Heart right ventricle (tissue), 16 donors: ENCODE data around the gene SLC6A8. TPM values are rescaled to one million over a fixed set of nuclear protein-coding genes. Genes with fewer than 3 reads are reported as not detected.

Experiments used
- ATAC-seq, 8 donors: fragments of 200-7000 bp; cut with Tn5 transposase; one replicate each; pipeline ENCODE4 v1.9.1; 2020; ENCODE audit warnings: mild to moderate bottlenecking in 8 of 8, moderate library complexity in 8 of 8, moderate number of reproducible peaks in 1 of 8
- DNase-seq, 2 donors: peaks; one replicate each; pipeline ENCODE4 v3.0.0-alpha.2; 2020
- H3K27ac ChIP-seq, 10 donors: fragments of 200-600 bp; sonication (generic) in 2 of 10; one replicate each; pipeline versions ENCODE4 v1.5.0 to v1.8.0; 2020 to 2022; ENCODE audit warnings: mild to moderate bottlenecking in 3 of 10
- H3K27me3 ChIP-seq, 7 donors: fragments of 200-600 bp; one replicate each; pipeline ENCODE4 v1.8.0; 2021 to 2022; ENCODE audit warnings: mild to moderate bottlenecking in 2 of 7
- H3K36me3 ChIP-seq, 9 donors: fragments of 200-600 bp; sonication (generic) in 1 of 9; one replicate each; pipeline versions ENCODE4 v1.5.0 to v1.8.0; 2020 to 2022; ENCODE audit warnings: mild to moderate bottlenecking in 2 of 9
- H3K4me1 ChIP-seq, 9 donors: fragments of 200-600 bp; sonication (generic) in 1 of 9; one replicate each; pipeline versions ENCODE4 v1.5.0 to v1.8.0; 2020 to 2022; ENCODE audit warnings: mild to moderate bottlenecking in 4 of 9
- H3K4me3 ChIP-seq, 10 donors: fragments of 200-600 bp; sonication (generic) in 2 of 10; one replicate each; pipeline versions ENCODE4 v1.5.0 to v1.8.0; 2020 to 2022; ENCODE audit warnings: mild to moderate bottlenecking in 7 of 10, moderate library complexity in 2 of 10
- H3K9me3 ChIP-seq, 11 donors: fragments of 200-600 bp in 10 of 11; sonication (generic) in 2 of 11; one replicate each; pipeline versions ENCODE4 v1.5.0 to v1.8.0; 2013 to 2022; ENCODE audit warnings: mild to moderate bottlenecking in 2 of 11, control low read depth in 1 of 11, moderate library complexity in 1 of 11
- CTCF ChIP-seq, 9 donors: fragments of 200-600 bp; sonication (generic) in 2 of 9; IDR thresholded peaks; one replicate each; pipeline versions ENCODE4 v1.5.0 to v1.8.0; 2021 to 2022; ENCODE audit warnings: antibody characterized with exemption in 9 of 9, mild to moderate bottlenecking in 5 of 9, moderate library complexity in 1 of 9
- WGBS, 2 donors: extraction: QIAGEN DNeasy Blood & Tissue Kit; methylation state at CpG; one replicate each; pipeline ENCODE4 v1.1.7; 2013; ENCODE audit warnings: inconsistent platforms in 1 of 2; 5-methylcytosine and 5-hydroxymethylcytosine counted together
- intact Hi-C, 10 donors: fragments of 100-400 bp; cut with DNase I; formaldehyde crosslinking; loops; one replicate each; pipeline versions ENCODE4 v1.11.1 to v1.14.2; 2022
- polyA plus RNA-seq, 2 donors: library from polyadenylated mRNA; stranded (reverse); fragments of 200-250 nt; gene quantifications; one replicate each; pipeline ENCODE4 v1.2.3, GENCODE V29; 2013
- total RNA-seq, 10 donors: library from RNA; stranded (reverse); fragmentation: NEBNext Ultra II Directional in 3 of 10; extraction: Animal tissue kit (Norgen Biotek cat#: 25700) in 3 of 10; gene quantifications; one replicate each; pipeline versions ENCODE4 v1.2.1 to v1.2.4, GENCODE V29; 2021 to 2023
- donor health status: Arrhythmogenic right ventricular cardiomyopathy.
- donor health status: ischemic (EF 13 %, LVEDD 7.1; RV severe dilation, severe dysfunction).
- donor health status: healthy with polysubstance abuse.
- donor health status: DM: no; HTN: yes; CAD: no.
- donor health status: DM: no; HTN: no; CAD: no.
- donor health status: ischemic (EF 25% LVEDD 6.9; RV normal size, moderate dysfunction).
- donor health status: ischemic (EF 25% LVEDD 5.7; RV mildly dilated, moderate dysfunction).
- donor health status: healthy.
- donor health status: DM: yes; HTN: yes; CAD: no.
- donor health status: Ischemic cardiomyopathy.
- donor health status: ischemic (EF 35%, LVEDD 5.7; RV mildly dilated, moderate dysfunction).
- donor health status: nonischemic (EF 11% LVEDD 7.7; RV severe dilation, severe dysfunction).
- donor health status: DM: yes; HTN: yes; CAD: no.
- donor health status: PGD.
- donor health status: ischemic (EF 29% LVEDD 5.4; RV normal size, mild dysfunction).
- donor health status: nonischemic (EF 23%, LVEDD 6.1; RV moderate dilation, normal function).

SLC6A8 gene
- total and polyA plus RNA-seq, 12 donors = 128 to 238 (median 176) TPM

- WGBS, 2 donors = 82 to 85% methylated on average over 20 to 28 of the region's 28 CpGs
- no peak overlapping the region for H3K4me3 ChIP-seq
- no peak for DNase-seq
- intact Hi-C loops = loop anchor here in 1 of 10 donors (10.0 kb wide), 1 partner anchor 85 kb away; no protein-coding TSS in a partner anchor
- ATAC-seq = no peak
- H3K27ac ChIP-seq = no peak overlapping the region
- no peaks in the 10 kb centered on the region for H3K36me3 ChIP-seq
- peaks cover 0 to 24% (median 7%) of the 10 kb centered on the region in 9 donors for H3K4me1 ChIP-seq
- H3K9me3 ChIP-seq = no peaks in the 10 kb centered on the region
- peaks cover 0 to 51% (median 25%) of the 10 kb centered on the region in 7 donors for H3K27me3 ChIP-seq
- no peak for TF ChIP-seq CTCF (IDR thresholded peaks at IDR 0.05)
Observed at GRCh38 chrX:153639177-153640044, 48.3 kb upstream of the SLC6A8 start.

DNA sequence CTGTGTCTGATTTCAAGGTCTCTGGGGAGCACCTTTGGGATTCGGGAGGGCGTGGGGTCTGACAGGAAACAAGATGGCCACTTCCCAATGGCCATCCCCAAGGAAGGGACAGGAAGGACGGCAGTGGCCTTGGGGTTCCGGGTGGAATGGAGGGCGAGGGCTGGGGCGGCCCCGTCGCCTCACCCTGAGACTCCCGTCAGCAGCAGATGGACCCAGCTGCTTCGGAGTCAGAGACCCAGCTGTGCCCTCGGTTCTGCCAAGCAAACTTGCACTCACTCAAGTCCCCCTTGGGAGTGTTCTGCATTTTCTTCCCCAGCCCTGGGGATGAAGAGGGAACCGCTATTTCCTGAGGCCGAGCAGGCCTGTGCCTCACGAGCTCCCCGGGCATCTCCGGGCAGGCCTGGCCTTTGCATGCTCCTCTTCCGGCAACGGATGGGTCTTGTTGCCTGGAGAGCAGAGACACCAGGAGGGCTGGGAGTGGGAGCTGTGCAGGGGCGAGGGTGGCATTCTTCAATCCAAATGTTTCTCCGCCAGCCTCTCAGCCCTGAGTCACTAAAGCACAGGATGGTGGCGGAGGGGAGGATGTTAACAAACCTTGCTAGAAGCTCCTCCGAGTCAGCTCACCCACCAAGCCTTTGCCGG, 47.6 kb upstream of the SLC6A8 start:
- Histone ChIP-seq H3K4me3 (no peak overlapping the region), H3K36me3 (no peaks in the 10 kb centered on the region), H3K9me3 (no peaks in the 10 kb centered on the region), H3K4me1 (peaks cover 0 to 18% (median 5%) of the 10 kb centered on the region in 9 donors), H3K27me3 (peaks cover 0 to 57% (median 32%) of the 10 kb centered on the region in 7 donors), H3K27ac (no peak overlapping the region)
- 76 to 85% methylated on average over 19 to 23 of the region's 23 CpGs for WGBS, 2 donors
- DNase-seq = no peak
- ATAC-seq = no peak
- intact Hi-C loops = loop anchor here in 1 of 10 donors (10.0 kb wide), 1 partner anchor 85 kb away; no protein-coding TSS in a partner anchor
- no peak for TF ChIP-seq CTCF (IDR thresholded peaks at IDR 0.05)

DNA sequence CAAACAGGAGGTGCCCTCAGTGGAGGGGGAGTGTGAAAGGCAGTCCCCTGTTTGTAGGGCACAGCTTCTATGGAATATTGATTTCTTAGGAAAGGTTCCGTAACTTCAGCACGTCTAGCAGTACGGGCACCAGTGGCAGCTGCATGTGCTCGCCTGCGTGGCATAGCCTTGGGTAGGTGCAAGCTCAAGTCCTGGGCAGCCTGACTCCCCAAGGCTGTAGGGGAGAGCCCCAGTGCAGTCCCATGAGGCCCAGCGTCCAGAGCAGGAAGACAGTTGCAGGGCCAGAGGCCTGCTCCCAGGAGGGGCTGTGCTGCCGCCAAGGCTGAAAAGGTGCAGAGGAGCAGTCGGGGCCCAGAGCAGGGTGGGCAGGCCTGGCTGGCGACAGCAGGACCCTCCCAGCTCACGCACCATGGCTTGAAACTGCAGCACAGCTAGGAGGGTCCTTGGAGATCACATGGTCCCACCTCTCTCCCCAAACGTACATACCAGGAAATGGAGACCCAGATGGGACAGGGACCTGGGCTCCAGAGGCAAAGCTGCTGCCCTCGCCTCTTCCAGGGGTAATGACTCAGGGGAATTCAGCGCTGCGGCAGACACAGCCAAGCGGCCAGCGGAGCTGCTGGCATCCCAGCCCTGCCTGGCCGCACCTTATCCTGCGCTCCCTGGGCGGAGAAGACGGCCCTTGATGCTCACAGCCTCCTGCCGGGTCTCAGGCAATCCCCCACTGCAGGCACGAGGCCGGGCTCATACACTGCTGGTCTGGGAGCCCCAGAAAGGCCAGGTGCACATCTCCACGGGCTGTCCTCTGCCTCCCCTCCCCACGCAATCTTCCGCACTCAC, 46.8 kb upstream of the SLC6A8 start:
- no peaks in the 10 kb centered on the region for H3K36me3 ChIP-seq
- H3K9me3 ChIP-seq = no peaks in the 10 kb centered on the region
- TF ChIP-seq CTCF (IDR thresholded peaks at IDR 0.05) = no peak
- H3K27me3 ChIP-seq = peaks cover 0 to 65% (median 39%) of the 10 kb centered on the region in 7 donors
- intact Hi-C loops = loop anchor here in 1 of 10 donors (10.0 kb wide), 1 partner anchor 86 kb away; no protein-coding TSS in a partner anchor
- peaks cover 0 to 18% (median 5%) of the 10 kb centered on the region in 9 donors for H3K4me1 ChIP-seq
- DNase-seq (no peak), ATAC-seq (no peak)
- no peak overlapping the region for H3K27ac ChIP-seq
- WGBS, 2 donors = 60 to 75% methylated on average over 18 to 26 of the region's 26 CpGs
- no peak overlapping the region for H3K4me3 ChIP-seq
